NCI-H524 treated with DMSO at 0.1 percent for 48 hours (cell line): Measurements from ENCODE around the gene TSSK6.
"Not testable (repeated sequence)": the region's sequence is repeated elsewhere in the genome, so short reads cannot be mapped to it uniquely, and the experiment has no call there.

ENCODE experiments used
- DNase-seq: peaks from one replicate; lab custom pipeline; 2025; lab: John Stamatoyannopoulos, UW

The TSSK6 gene

DNA sequence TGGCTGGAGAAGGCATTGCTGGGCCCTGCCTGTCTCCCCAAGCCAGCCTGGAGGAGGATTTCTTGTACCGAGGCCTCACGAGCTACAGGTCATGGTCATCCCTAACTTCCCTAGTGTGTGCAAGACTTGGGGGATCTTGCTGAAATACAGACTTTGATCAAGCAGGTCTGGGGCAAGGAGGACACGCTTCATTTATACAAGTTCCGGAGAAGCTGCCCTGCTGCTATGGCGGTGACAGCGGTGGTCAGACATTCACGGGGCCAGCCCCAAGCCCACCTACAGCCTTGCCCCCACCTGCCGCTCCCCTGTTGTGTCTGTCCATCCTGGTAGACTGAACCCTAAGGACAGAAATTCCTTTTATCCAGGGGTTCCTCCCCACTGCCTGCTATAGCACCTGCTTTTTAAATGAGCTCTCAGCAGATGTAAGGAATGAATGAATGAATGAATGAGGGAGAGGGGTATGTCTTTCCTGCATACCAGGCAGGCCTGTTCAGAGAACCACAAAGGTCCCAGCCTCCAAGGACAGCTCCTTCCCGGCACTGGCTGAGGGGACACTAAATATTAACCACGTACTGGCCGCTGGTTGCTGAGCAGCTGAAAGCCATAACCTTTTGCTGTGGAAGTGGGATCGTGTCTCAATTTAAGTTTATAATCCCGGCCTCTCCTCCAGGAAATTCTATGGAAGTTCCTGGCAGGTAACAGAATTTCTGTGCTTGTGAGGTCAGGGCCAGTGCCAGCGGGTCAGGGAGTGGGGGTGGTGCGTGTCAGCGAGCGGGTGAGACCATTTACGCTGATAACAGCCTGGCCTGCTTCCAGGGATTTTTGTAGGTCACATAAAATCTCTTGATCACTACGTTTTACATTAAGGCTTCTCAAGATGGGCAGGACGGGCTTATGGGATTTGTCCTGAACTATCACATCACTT, 27.1 kb downstream of the TSSK6 start:
- DNase-seq: no peak

- no peak for DNase-seq
Measured at GRCh38 chr19:19487077-19487949, 28.0 kb downstream of the TSSK6 start.

DNA sequence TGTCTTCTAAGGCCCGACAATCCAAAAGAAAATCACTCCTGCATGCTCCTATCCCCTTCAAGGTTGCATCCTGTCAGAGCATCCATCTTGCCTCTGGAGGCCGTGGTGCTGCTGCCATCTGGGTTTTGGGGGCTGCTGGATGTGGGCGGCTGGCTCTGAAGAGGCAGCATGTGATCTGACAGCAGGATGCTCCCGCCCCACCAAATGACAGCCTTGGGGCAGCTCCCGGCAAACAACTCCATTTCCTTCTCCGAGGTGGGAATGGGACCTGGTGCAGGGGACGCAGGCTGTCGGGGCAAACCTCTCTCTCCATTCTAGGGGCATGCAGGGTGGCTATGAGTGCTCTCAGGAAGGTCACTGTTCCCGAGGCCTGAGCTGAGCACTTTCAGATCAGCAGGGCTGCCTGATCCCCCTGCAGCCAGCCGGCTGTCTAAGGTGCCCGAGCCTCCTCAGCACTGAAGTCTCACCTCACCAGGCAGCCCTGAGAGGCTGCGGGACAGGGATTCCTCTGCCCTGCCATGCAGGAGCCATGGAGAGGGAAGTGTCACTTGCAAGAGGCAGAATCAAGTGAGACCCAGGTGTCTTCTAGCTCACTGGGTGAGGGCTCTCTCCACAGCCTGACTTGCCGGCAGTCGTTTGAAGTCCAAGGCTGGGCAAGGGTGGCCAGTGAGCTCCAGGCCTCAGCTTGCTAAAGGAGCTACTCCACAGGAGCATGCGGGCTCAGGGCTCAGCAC, 28.8 kb downstream of the TSSK6 start:
- no peak for DNase-seq

GRCh38 chr19:19485998-19486290, 29.4 kb downstream of the TSSK6 start:
- DNase-seq: no peak

- no peak for DNase-seq
Measured at GRCh38 chr19:19485161-19485997, 30.0 kb downstream of the TSSK6 start.

DNA sequence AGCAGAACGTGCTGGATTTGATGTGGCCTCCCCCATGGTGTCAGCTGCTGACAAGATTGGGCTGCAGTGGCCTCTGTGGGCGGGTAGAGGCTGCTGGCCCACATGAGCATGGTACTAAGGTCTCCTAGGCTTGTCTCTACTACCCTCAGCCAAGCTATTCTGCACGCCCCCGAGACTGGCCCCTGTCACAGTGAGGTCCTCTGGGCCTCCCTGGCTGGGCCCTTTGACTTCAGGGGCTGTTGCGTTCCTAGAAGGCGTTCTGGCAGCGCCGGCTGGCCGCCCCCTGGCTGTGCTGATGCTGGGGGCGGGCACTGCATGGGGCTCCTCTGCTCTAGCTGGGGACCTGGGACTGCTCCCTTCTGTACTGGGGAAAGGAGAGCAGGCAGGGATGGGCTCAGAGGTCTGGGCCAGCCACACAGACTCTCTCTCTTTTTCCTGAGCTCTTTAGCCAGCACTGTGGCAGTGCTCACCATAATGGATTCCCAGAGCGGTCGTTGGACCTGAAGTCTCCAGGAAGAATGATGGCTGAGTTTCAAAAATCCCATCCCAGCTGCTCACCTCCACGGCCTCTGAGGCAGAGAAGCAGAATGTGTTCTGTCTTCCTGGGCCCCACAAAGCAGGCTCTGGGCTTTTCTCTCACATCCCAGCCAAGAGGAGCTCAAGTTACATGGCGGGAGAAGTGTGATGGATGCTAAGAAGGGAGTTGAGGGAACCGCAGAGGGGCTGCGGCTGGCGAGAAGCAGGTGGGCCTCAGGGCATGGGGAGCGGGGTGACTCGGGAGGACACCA, 32.3 kb downstream of the TSSK6 start:
- no peak for DNase-seq

DNA sequence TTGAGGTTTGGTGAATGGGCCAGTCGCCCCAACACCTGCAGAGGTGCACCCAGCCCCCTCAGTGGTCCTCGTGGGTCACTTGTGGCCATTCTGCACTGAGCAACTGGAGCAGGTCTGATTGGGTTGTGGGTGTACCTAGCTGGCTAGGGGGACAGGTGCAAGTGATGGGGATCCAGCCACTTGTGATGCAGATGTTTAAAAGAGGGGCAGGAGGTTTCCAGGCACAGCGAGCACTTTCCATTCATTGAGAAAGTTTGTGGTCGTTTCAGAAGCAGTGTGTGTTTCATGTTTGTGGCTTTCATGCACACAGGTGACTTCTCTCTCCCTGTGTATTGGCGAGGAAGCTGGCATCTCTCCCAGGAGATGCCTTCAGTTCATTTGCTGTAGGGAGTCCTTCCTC, 34.7 kb downstream of the TSSK6 start:
- no peak for DNase-seq

- DNase-seq: no peak
Measured at GRCh38 chr19:19477705-19478383, 37.5 kb downstream of the TSSK6 start.

DNA sequence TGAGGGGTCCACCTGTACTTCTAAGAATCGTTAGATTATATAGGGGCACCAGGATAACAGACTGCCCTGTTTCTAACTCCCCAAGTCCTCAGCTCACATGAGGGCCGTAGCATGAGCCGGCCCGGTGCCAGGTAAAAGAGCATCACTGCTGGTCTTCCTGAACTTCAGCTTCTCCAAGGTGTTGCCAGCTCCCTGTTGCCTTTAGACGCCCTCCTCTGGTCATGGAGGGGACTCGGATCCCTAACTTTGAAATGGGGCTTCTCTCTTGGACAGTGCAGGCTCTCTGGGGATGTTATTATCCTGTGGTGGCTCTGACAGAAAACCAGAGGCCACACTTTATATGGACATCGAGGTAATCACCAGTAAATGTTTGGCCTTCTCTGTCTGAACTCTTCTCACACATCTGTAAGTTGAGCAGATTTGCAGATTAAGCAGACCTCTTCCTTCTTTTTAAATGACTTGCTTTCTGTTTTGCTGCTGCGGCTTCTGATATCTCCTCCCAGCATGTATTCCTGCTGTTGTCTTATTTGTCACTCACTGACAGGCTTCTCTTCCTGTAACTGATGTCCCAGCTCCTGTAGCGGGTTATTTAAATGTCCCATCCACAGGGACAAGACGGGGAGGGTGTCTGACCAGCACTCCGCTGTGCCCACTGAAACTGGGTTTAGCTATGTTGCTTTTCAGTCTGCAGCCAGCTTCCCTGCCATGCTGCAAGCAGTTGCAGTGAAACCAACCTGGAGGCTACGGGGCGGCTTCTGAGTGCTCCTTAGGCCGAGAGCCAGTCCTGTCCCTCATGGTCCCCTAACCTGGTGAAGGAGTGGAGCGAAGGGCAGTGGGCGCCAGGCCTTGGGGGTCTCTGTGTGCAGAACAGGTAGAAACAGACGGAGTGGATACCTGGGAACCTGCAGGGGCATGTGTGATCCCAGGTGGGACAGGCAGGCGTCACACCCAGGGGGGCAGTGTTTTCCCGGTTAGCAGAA, 39.2 kb downstream of the TSSK6 start:
- no peak for DNase-seq

- DNase-seq: no peak
Measured at GRCh38 chr19:19475015-19475765, 40.2 kb downstream of the TSSK6 start.

DNA sequence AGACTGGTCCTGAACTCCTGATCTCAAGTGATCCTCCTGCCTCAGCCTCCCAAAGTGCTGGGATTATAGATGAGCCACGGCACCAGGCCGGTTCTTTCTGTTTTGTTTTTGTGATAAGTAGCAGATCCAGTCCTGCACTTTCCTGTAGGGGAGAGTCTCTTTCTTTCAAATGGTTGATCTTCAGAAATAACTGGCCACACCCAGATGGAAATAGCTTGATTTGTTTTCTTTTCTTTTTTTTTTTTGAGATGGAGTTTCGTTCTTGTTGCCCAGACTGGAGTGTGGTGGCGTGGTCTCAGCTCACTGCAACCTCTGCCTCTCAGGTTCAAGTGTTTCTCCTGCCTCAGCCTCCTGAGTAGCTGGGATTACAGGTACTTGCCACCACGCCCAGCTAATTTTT, 43.2 kb downstream of the TSSK6 start:
- DNase-seq: not testable (repeated sequence)

DNA sequence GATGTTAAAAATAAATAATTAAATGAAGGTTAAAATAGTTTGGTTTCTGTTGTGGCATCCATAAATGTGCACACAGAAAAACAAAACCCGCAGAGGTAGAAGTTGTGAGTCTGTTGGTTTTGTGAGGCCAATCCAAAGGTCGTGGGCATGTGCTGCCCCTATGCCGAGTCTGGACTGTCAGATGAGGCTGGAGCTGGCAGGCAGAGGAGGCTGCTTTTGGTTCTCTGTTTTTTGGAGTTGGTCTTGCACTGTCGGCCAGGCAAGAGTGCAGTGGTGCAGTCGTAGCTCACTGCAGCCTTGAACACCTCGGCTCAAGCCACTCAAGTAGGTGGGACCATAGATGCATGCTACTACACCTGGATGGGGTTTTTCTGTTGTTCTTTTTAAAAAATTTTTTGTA, 43.7 kb downstream of the TSSK6 start:
- no peak for DNase-seq

- no peak for DNase-seq
Measured at GRCh38 chr19:19470579-19470978, 44.8 kb downstream of the TSSK6 start.

GRCh38 chr19:19468424-19469050, 46.8 kb downstream of the TSSK6 start:
- no peak for DNase-seq

DNA sequence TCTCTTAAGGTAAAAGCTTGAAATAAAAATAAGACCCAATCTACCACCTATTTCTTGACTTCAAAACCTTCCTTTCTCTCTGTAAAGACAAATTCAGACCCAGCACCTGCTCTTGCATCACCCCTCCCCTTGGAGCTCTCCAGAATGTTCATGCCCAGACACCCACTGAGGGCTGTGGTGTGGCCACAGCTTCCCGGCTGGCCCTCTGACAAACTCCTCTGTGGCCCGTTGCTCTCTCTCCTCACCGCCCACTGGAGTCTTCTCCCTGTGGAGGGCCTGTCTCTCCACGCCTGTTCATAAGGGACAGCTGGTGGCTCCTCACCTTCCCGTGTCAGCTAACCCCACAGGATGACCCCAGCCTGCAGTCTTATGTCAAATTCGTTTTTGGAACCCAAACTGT, 49.1 kb downstream of the TSSK6 start:
- DNase-seq: no peak

GRCh38 chr19:19465436-19466070, 49.8 kb downstream of the TSSK6 start:
- DNase-seq: no peak
